Activated naive CD8-positive, alpha-beta T cell treated with anti-CD3 and anti-CD28 coated beads for 36 hours (primary cell): Measurements from ENCODE around the gene SDC4. TPM values are rescaled to one million over a fixed set of nuclear protein-coding genes. Genes with fewer than 3 reads are reported as not detected.

Experiments
- DNase-seq: peaks from one replicate; pipeline ENCODE4 v3.0.0; 2021
- H3K27ac Mint-ChIP-seq: one replicate; pipeline ENCODE4 v1.8.0; 2022; ENCODE audit warnings: mild to moderate bottlenecking, moderate library complexity, mixed read lengths
- H3K27me3 Mint-ChIP-seq: one replicate; pipeline ENCODE4 v1.8.0; 2022; ENCODE audit warnings: mild to moderate bottlenecking, mixed read lengths
- H3K36me3 Mint-ChIP-seq: one replicate; pipeline ENCODE4 v1.8.0; 2021; ENCODE audit warnings: mild to moderate bottlenecking, mixed read lengths
- H3K4me1 Mint-ChIP-seq: one replicate; pipeline ENCODE4 v1.8.0; 2021; ENCODE audit warnings: mixed read lengths
- H3K4me3 Mint-ChIP-seq: one replicate; pipeline ENCODE4 v1.8.0; 2022; ENCODE audit warnings: mild to moderate bottlenecking, moderate library complexity, mixed read lengths
- H3K9me3 Mint-ChIP-seq: one replicate; pipeline ENCODE4 v1.8.0; 2022; ENCODE audit warnings: mixed read lengths
- total RNA-seq, 2 experiments: library from RNA; stranded (reverse); gene quantifications; one replicate each; pipeline ENCODE4 v1.2.3, GENCODE V29; 2021

SDC4 gene
- total RNA-seq, 2 experiments from 2014 or later, result 24.6 to 25.5 TPM

DNA sequence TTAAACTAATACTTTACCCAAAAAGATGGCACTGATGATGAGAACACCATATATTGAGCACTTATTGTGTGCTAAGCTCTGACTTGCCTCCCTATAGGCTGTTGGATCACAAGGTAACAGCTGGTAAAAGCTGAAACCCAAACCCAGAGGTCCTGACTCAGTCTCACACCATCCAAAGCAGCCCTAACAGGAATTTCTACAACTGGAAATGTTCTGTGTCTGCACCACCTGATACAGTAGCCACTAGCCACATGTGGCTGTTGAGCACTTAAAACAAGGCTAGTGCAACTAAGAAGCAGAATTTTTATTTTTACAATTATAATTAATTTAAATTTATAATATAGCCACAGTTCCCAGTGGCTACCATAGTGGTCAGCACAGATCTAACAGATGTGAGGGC is 24.5 kb downstream of the SDC4 start:
- Mint-ChIP-seq H3K9me3 (no peaks in the 10 kb centered on the region), H3K4me1 (peaks cover 21% of the 10 kb centered on the region), H3K27ac (no peak overlapping the region), H3K4me3 (no peak overlapping the region), H3K36me3 (peaks cover 4% of the 10 kb centered on the region), H3K27me3 (no peaks in the 10 kb centered on the region)
- DNase-seq, result no peak

DNA sequence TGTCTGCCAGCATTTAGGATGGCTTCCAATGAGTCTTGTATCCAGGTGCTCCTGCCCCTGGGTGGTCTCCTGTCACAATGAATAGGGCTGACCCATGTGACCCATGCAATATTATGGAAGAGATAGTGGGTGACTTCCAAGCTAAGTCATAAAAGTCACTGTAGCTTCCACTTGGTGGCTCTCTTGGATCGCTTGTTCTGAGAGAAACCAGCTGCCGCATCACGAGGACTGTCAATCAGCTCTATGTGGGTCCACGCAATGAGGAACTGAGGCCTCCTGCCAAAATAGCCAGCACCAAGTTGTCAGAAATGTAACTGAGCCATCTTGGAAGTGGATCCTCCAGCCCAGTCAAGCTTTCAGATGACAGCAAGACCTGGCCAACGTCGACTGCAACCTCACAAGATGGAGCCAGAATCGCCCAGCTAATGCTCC is 25.3 kb downstream of the SDC4 start:
- Mint-ChIP-seq H3K4me3 (no peak overlapping the region), H3K27ac (no peak overlapping the region), H3K27me3 (no peaks in the 10 kb centered on the region), H3K9me3 (no peaks in the 10 kb centered on the region), H3K4me1 (peaks cover 29% of the 10 kb centered on the region), H3K36me3 (peaks cover 4% of the 10 kb centered on the region)
- no peak for DNase-seq

DNA sequence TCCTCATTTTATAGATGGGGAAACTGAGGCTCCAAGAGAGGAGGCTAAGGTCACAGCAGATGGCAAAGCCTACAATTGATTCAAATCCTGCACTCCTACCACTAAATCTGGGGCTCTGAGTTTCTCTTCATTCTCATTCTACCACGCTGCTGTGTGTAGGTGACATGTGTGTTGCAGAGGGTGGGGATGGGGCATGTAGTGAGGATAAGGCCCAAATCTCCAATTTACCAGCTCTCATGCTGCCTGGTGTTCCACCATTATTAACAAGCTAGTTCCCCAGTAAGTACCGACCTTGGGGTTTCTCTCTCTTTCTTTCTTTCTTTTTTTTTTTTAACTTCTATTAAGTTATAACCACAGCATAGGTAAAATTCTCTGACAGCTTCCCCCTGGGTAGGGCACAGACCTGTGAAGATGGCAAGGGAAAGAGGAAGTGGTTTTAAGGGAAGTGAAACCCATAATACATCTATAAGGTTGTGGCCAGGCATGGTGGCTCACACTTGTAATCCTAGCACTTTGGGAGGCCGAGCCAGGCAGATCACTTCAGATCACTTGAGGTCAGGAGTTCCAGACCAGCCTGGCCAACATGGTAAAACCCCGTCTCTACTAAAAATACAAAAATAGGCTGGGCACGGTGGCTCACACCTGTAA is 27.2 kb downstream of the SDC4 start:
- H3K27me3 Mint-ChIP-seq, result peaks cover 14% of the 10 kb centered on the region
- no peak overlapping the region for H3K4me3 Mint-ChIP-seq
- no peaks in the 10 kb centered on the region for H3K36me3 Mint-ChIP-seq
- no peaks in the 10 kb centered on the region for H3K9me3 Mint-ChIP-seq
- no peak for DNase-seq
- H3K4me1 Mint-ChIP-seq, result peaks cover 33% of the 10 kb centered on the region
- peak overlapping the region; percentile 58 for H3K27ac Mint-ChIP-seq

DNA sequence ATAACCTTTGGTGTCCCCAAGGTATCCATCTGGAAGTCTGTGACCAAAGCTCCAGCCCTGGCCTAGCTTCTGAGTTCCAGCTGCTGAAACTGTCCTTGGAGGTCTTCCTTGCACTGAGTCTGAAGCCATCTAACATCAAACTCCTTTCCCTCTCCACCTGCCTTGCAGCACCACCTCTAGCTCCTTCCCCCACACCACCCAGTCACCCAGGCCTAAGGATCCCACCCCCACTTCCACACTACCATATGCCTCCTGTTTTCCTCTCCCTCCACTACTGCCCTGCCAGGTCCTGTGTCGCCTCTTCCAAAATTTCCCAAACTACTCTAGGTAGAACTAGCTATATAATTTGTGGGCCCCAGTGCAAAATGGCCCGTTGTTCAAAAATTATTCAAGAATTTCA is 29.3 kb downstream of the SDC4 start:
- Mint-ChIP-seq H3K27ac (peak overlapping the region; percentile 96), H3K4me1 (peaks cover 33% of the 10 kb centered on the region)

DNA sequence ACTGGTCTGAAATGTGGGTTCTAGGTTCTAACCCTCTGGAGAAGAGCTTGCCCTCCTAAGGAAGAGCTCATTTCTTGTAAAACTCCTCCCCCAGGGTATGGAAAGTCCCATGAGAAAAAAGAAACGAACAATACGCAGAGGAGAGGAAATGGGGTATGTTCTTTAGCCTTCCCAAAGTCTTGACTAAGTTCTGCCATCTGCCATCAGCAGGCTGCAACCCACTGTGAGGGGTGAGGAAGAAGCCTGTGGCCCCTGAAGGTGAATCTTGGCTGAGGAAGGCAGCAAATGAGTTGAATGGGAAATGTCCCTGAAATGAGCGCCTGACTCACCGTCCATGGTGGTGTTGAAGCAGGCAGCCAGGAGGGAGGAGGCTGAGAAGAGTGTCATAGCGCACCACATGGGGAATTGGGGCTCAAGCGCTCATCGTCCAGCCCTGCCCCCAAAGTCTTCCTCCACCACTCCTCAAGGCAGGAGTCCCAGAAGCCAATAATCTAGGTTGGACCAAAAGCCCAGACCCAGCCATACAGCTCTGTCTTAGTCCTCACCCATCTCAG is 29.8 kb downstream of the SDC4 start:
- Mint-ChIP-seq H3K4me3 (no peak overlapping the region), H3K4me1 (peaks cover 33% of the 10 kb centered on the region), H3K36me3 (no peaks in the 10 kb centered on the region), H3K9me3 (no peaks in the 10 kb centered on the region), H3K27ac (peak overlapping the region; percentile 96), H3K27me3 (peaks cover 40% of the 10 kb centered on the region)
- no peak for DNase-seq

More for the DNA sequence above, 29.3 kb downstream of the SDC4 start:
- Mint-ChIP-seq H3K9me3 (no peaks in the 10 kb centered on the region), H3K36me3 (no peaks in the 10 kb centered on the region), H3K4me3 (peak overlapping the region; percentile 62), H3K27me3 (peaks cover 35% of the 10 kb centered on the region)
- no peak for DNase-seq

DNA sequence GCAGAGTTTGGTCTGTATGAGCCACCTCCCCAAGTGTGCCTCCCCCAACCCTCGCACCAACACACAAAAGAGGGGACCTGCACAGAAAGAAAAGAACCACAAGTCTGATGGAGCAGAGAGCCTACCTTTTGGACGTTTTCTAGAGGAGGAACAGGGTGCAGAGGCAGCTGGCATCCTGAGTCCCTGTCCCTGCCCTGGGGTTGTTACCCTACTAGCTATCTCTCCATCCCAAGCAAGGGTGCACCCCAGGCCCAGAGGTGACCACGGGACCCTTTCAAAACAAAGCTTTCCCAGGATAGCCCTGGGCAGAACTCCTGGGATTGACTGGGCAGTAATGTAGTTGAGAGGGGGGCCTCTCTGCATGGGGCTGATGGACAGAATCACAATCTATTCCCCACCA is 30.4 kb downstream of the SDC4 start:
- no peaks in the 10 kb centered on the region for H3K9me3 Mint-ChIP-seq
- no peak overlapping the region for H3K4me3 Mint-ChIP-seq
- H3K27me3 Mint-ChIP-seq, result peaks cover 46% of the 10 kb centered on the region
- H3K36me3 Mint-ChIP-seq, result no peaks in the 10 kb centered on the region
- DNase-seq, result no peak
- H3K27ac Mint-ChIP-seq, result peak overlapping the region; percentile 96
- peaks cover 33% of the 10 kb centered on the region for H3K4me1 Mint-ChIP-seq

DNA sequence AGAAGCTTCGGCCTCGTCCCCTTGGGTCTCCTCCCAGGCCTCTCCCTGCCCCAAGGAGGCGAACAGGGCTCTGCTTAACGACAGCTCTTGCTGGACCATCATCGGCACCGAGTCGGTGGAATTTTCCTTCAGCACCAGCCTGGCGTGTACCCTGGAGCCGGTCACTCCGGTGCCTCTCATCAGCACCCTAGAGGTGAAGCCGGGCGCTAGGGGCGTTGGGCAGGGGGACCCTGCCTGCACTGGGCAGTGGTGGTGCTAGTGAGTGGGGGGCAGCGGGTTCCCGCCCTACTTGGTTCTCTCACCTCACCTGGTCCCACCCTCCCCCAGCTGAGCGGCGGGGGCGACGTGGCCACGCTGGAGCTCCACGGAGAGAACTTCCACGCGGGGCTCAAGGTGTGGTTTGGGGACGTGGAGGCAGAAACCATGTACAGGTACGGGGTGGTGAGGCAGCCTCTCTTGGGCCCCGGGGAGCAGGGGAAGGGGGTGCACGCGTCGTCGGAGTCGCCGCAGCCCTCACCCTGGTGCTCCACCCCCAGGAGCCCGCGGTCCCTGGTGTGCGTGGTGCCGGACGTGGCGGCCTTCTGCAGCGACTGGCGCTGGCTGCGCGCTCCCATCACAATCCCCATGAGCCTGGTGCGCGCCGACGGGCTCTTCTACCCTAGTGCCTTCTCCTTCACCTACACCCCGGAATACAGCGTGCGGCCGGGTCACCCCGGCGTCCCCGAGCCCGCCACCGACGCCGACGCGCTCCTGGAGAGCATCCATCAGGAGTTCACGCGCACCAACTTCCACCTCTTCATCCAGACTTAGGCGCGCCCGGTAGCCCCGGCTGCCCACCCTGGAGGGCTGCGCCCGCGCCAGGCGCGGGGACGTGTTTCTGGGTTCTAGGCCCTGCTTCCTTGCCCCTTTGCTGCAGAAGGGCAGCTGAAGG is 31.8 kb downstream of the SDC4 start:
- H3K4me3 Mint-ChIP-seq, result no peak overlapping the region
- H3K9me3 Mint-ChIP-seq, result no peaks in the 10 kb centered on the region
- H3K4me1 Mint-ChIP-seq, result peaks cover 32% of the 10 kb centered on the region
- H3K36me3 Mint-ChIP-seq, result no peaks in the 10 kb centered on the region
- H3K27ac Mint-ChIP-seq, result no peak overlapping the region
- no peak for DNase-seq
- peaks cover 60% of the 10 kb centered on the region for H3K27me3 Mint-ChIP-seq

DNA sequence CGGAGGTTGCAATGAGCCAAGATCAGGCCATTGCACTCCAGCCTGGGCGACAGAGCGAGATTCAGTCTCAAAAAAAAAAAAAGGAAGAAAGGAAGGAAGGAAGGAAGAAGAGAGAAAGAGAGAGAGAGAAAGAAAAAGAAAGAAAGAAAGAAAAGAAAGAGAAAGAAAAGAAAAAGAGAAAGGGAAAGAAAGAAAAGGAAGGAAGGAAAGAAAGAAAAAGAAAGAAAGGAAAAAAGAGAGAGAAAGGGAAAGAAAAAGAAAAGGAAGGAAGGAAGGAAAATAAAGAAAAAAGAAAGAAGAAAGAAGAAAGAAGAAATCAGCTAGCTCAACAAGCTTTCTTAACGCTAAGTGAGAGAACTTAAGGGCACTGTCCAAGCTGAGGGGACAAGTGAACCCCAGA is 32.6 kb downstream of the SDC4 start:
- no peak overlapping the region for H3K27ac Mint-ChIP-seq
- H3K4me3 Mint-ChIP-seq, result no peak overlapping the region
- H3K36me3 Mint-ChIP-seq, result no peaks in the 10 kb centered on the region
- H3K9me3 Mint-ChIP-seq, result no peaks in the 10 kb centered on the region
- peaks cover 26% of the 10 kb centered on the region for H3K4me1 Mint-ChIP-seq
- DNase-seq, result no peak
- peaks cover 68% of the 10 kb centered on the region for H3K27me3 Mint-ChIP-seq

DNA sequence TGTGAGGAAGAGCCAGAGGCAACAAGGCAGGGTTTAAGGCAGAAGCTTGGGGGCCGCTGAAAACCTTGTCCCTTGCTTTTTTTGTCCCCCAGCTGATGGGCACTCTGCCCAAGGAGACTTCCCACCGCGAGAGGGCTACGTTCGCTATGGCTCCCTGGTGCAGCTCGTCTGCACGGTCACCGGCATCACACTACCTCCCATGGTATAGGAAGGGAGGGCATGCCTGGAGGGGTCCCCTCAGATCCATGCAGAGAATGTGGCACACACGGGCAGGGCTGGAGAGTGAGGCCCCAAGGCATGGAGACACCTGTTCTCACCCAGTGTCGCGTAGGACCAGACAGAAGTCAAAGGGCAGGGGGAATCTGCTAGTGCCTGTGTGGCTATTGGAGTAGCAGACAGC is 34.3 kb downstream of the SDC4 start:
- Mint-ChIP-seq H3K4me3 (no peak overlapping the region), H3K27me3 (peaks cover 80% of the 10 kb centered on the region), H3K4me1 (peaks cover 17% of the 10 kb centered on the region), H3K27ac (no peak overlapping the region), H3K9me3 (no peaks in the 10 kb centered on the region), H3K36me3 (no peaks in the 10 kb centered on the region)
- no peak for DNase-seq

DNA sequence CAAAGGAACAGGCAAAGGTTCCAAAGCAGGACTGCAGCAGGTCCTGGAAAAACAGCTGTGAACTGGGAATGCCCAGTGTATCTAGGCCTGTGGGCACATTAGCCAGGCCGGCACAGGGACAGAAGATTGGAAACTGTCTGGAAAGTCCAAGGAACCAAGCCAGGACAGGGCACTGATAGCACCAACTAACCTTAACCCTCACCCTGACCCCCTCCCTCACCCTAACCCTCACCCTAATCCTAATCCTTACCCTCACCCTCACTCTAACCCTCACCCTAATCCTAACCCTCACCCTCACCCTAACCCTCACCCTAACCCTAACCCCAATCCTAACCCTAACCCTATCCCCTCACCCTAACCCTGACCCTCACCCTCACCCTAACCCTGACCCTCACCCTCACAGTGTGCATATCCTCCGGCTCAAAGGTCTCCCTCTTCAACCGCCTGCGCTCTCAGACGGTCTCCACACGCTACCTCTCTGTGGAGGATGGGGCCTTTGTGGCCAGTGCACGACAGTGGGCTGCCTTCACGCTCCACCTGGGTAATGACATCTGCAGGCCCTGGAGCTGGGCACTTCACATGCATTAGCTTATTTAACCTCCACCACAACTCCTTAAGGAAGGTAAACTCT is 35.0 kb downstream of the SDC4 start:
- Mint-ChIP-seq H3K27ac (no peak overlapping the region), H3K27me3 (peaks cover 85% of the 10 kb centered on the region), H3K9me3 (no peaks in the 10 kb centered on the region), H3K36me3 (no peaks in the 10 kb centered on the region), H3K4me3 (no peak overlapping the region), H3K4me1 (peaks cover 9% of the 10 kb centered on the region)
- DNase-seq, result no peak

DNA sequence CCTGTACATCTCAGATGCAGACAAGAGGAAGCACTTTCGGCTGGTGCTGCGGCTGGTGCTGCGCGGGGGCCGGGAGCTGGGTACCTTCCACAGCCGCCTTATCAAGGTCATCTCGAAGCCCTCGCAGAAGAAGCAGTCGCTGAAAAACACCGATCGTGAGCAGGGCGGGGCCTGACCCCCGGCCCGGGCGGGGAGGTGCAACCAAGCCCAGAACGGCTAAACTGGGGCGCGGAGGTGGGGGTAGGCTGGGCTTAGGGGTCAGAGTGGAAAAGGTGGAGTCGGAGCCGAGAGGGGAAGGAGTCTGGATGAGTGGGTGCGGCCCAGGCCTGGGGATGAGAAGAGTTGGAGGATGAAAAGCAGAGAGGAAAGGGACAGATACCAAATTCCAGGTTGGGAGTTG is 36.0 kb downstream of the SDC4 start:
- no peak overlapping the region for H3K27ac Mint-ChIP-seq
- peaks cover 89% of the 10 kb centered on the region for H3K27me3 Mint-ChIP-seq
- DNase-seq, result no peak
- no peaks in the 10 kb centered on the region for H3K9me3 Mint-ChIP-seq
- H3K36me3 Mint-ChIP-seq, result no peaks in the 10 kb centered on the region
- no peak overlapping the region for H3K4me3 Mint-ChIP-seq
- H3K4me1 Mint-ChIP-seq, result peaks cover 5% of the 10 kb centered on the region

DNA sequence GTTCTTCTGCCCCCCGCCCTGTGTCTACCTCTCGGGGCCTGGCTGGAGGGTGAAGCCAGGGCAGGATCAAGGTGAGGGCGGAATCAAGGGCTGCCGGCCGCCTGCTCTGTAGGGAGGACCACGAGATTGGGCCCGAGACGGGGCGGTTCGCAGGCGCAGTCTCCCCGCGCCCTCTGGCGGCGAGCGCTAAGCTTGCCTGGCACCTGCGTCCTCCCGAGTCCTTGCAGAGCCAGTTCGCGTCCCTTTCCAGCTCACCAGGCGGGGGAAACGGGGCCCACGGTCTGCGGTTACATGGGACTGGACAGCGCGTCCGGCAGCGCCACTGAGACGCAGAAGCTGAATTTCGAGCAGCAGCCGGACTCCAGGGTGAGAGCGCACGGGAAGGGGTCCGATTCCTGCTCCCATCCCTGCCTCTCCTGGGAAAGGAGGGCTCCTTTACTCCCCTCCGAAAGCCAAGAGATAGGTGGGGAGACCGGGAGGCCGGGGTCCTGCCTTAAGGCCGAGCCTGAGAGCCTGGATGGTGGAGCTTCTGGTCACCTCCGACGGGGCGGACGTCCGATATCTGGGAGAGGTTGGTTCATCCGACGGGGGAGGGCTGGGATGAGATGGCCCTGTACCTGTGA is 36.5 kb downstream of the SDC4 start:
- Mint-ChIP-seq H3K4me3 (no peak overlapping the region), H3K9me3 (no peaks in the 10 kb centered on the region), H3K36me3 (no peaks in the 10 kb centered on the region), H3K4me1 (peaks cover 5% of the 10 kb centered on the region), H3K27me3 (peaks cover 88% of the 10 kb centered on the region), H3K27ac (no peak overlapping the region)
- DNase-seq, result peak; percentile 73

DNA sequence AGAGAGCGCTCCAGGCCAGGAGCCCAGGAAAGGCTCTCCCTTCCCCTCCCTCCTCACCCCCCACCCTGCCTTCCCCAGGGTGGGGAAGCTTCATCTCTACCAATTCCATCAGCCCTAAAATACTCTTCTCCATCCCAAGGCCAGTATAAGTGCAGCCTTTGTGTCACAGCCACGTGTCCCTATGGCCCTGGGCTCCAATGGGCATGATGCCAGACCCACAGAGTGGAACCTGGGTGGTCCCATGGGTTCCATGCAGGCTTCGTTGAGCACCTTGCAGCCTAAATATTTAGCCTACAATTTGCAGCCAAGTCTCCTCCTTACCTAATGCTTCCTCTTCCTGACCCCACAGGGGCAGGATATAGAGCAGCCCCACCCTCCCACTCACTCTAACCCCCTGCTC is 39.1 kb downstream of the SDC4 start:
- Mint-ChIP-seq H3K9me3 (no peaks in the 10 kb centered on the region), H3K27me3 (peaks cover 83% of the 10 kb centered on the region), H3K36me3 (no peaks in the 10 kb centered on the region), H3K4me3 (no peak overlapping the region), H3K4me1 (peaks cover 5% of the 10 kb centered on the region), H3K27ac (no peak overlapping the region)
- no peak for DNase-seq

DNA sequence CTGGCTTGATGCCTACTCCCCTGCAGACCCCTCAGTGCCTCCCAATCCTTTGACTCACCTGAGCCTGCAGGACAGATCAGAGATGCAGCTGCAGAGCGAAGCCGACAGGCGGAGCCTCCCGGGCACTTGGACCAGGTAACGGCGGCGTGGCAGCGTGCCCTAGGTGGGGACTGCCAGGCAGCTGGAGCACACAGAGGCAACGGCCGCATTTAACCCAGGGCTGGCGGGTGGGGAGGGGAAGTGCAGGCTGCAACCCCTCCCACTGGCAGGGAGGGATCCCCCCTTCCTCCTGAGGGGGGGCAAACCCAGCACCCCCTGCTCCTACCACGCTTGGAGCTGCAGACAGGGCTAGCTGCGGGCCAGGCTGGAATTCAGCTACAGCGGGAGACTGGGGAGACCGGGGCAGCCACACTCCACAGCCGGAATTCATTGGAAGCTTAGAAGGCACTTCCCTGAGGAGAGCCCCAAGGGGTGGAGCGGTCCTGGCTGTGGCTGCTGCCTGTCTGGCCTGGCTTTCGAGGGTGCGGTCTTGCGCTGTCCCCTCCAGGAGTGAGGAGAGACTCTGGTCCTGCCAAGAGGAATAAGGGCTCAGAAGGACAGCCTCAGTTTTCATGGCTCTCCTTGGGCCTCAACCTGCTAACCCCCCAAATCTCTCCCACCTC is 40.0 kb downstream of the SDC4 start, which contains the start of gene MATN4:
MATN4 (minus strand) TSS at position 183 of the 662 bp plus-strand sequence. CDS start 2,717 bp downstream, outside the sequence.
- Mint-ChIP-seq H3K9me3 (no peaks in the 10 kb centered on the region), H3K27ac (no peak within 1 kb of the TSS), H3K4me1 (peaks cover 12% of the 10 kb centered on the region), H3K36me3 (no peaks in the 10 kb centered on the region), H3K4me3 (no peak within 1 kb of the TSS), H3K27me3 (peaks cover 83% of the 10 kb centered on the region)
- no peak for DNase-seq
